H9 (cell line): ENCODE data around the gene INSC. TPM values are rescaled to one million over a fixed set of nuclear protein-coding genes. Genes with fewer than 3 reads are reported as not detected.

Source experiments
- DNase-seq: peaks from one replicate; pipeline ENCODE4 v3.0.0-alpha.2; 2017
- H2AFZ ChIP-seq: one replicate; pipeline ENCODE4 v1.6.1; 2013; ENCODE audit warnings: mild to moderate bottlenecking, low read length, control low read depth, moderate library complexity
- H2AK5ac ChIP-seq: 2 replicates; pipeline ENCODE4 v1.6.1; 2013; ENCODE audit warnings: low read length, control low read depth, mixed read lengths; ENCODE audit not compliant: insufficient read length
- H2BK120ac ChIP-seq: one replicate; pipeline ENCODE4 v1.6.1; 2013; ENCODE audit warnings: low read depth, mild to moderate bottlenecking, low read length, control low read depth, inconsistent platforms; ENCODE audit not compliant: poor library complexity, severe bottlenecking
- H2BK12ac ChIP-seq: 2 replicates; pipeline ENCODE4 v1.6.1; 2013; ENCODE audit warnings: low read length, control low read depth, mixed read lengths, low read depth; ENCODE audit not compliant: insufficient read length
- H2BK15ac ChIP-seq: 2 replicates; pipeline ENCODE4 v1.6.1; 2013; ENCODE audit warnings: low read depth, low read length, control low read depth
- H2BK20ac ChIP-seq: one replicate; pipeline ENCODE4 v1.6.1; 2013; ENCODE audit warnings: low read depth, mild to moderate bottlenecking, low read length, control low read depth, inconsistent platforms; ENCODE audit not compliant: poor library complexity, severe bottlenecking
- H2BK5ac ChIP-seq: 2 replicates; pipeline ENCODE4 v1.6.1; 2013; ENCODE audit warnings: low read length, control low read depth, mixed read lengths; ENCODE audit not compliant: insufficient read length
- H3K14ac ChIP-seq: 2 replicates; pipeline ENCODE4 v1.6.1; 2013; ENCODE audit warnings: low read length, control low read depth; ENCODE audit not compliant: insufficient read depth
- H3K18ac ChIP-seq: 2 replicates; pipeline ENCODE4 v1.6.1; 2013; ENCODE audit warnings: low read depth, mild to moderate bottlenecking, mixed read lengths, low read length, control low read depth; ENCODE audit not compliant: insufficient read length
- H3K23ac ChIP-seq: 2 replicates; pipeline ENCODE4 v1.6.1; 2013; ENCODE audit warnings: low read length, control low read depth, mixed read lengths, low read depth; ENCODE audit not compliant: insufficient read length
- H3K23me2 ChIP-seq: 2 replicates; pipeline ENCODE4 v1.6.1; 2013; ENCODE audit warnings: low read depth, mild to moderate bottlenecking, mixed read lengths, low read length, control low read depth; ENCODE audit not compliant: insufficient read length, poor library complexity, severe bottlenecking
- H3K27ac ChIP-seq: 2 replicates; pipeline ENCODE4 v1.5.1; 2013; ENCODE audit warnings: low read length, control low read depth, mixed read lengths, low read depth; ENCODE audit not compliant: insufficient read length
- H3K27me3 ChIP-seq: 2 replicates; pipeline ENCODE4 v1.6.1; 2013; ENCODE audit warnings: low read length, control low read depth, inconsistent platforms; ENCODE audit not compliant: insufficient read depth
- H3K4ac ChIP-seq: 2 replicates; pipeline ENCODE4 v1.6.1; 2013; ENCODE audit warnings: low read depth, mild to moderate bottlenecking, control low read depth, inconsistent platforms, low read length, moderate library complexity
- H3K4me1 ChIP-seq: 2 replicates; pipeline ENCODE4 v1.6.1; 2013; ENCODE audit warnings: low read length, control low read depth, inconsistent platforms; ENCODE audit not compliant: insufficient read depth
- H3K4me2 ChIP-seq: 2 replicates; pipeline ENCODE4 v1.6.1; 2013; ENCODE audit warnings: low read length, control low read depth, mixed read lengths; ENCODE audit not compliant: insufficient read length, insufficient read depth
- H3K56ac ChIP-seq: 2 replicates; pipeline ENCODE4 v1.6.1; 2013; ENCODE audit warnings: low read depth, mild to moderate bottlenecking, mixed read lengths, low read length, control low read depth; ENCODE audit not compliant: insufficient read length
- H3K79me1 ChIP-seq: 2 replicates; pipeline ENCODE4 v1.6.1; 2013; ENCODE audit warnings: low read depth, mild to moderate bottlenecking, moderate library complexity, low read length, control low read depth, inconsistent platforms; ENCODE audit not compliant: insufficient read depth, poor library complexity, severe bottlenecking
- H3K79me2 ChIP-seq: 2 replicates; pipeline ENCODE4 v1.6.1; 2013; ENCODE audit warnings: low read length, control low read depth, inconsistent platforms; ENCODE audit not compliant: insufficient read depth
- H3K9ac ChIP-seq: 2 replicates; pipeline ENCODE4 v1.6.1; 2013; ENCODE audit warnings: low read length, control low read depth, mixed read lengths; ENCODE audit not compliant: insufficient read length; ENCODE audit errors: extremely low read depth
- H3K9me3 ChIP-seq: one replicate; pipeline ENCODE4 v1.6.1; 2013; ENCODE audit warnings: low read depth, low read length, inconsistent platforms; ENCODE audit not compliant: control insufficient read depth
- H3T11ph ChIP-seq: one replicate; pipeline ENCODE4 v1.6.1; 2013; ENCODE audit warnings: mild to moderate bottlenecking, low read length, control low read depth, inconsistent platforms
- H4K20me1 ChIP-seq: one replicate; pipeline ENCODE4 v1.6.1; 2013; ENCODE audit not compliant: control insufficient read depth, insufficient read length, insufficient read depth
- H4K5ac ChIP-seq: 2 replicates; pipeline ENCODE4 v1.6.1; 2013; ENCODE audit warnings: low read depth, mild to moderate bottlenecking, mixed read lengths, low read length, control low read depth; ENCODE audit not compliant: insufficient read length
- H4K8ac ChIP-seq: replicated peaks from 2 replicates; pipeline ENCODE4 v1.6.1; 2013; ENCODE audit warnings: low read length, control low read depth, mixed read lengths, low read depth; ENCODE audit not compliant: insufficient read length
- H4K91ac ChIP-seq: 2 replicates; pipeline ENCODE4 v1.6.1; 2013; ENCODE audit warnings: low read depth, mild to moderate bottlenecking, moderate library complexity, mixed read lengths, low read length, control low read depth; ENCODE audit not compliant: insufficient read length
- H3K27ac Mint-ChIP-seq, 3 experiments: 2 replicates in 2 of 3; 3 replicates in 1 of 3; pipeline ENCODE4 v1.8.0; 2020 to 2021; ENCODE audit warnings: mixed read lengths in 3 of 3, mild to moderate bottlenecking in 1 of 3, moderate library complexity in 1 of 3
- H3K27me3 Mint-ChIP-seq: 2 replicates; pipeline ENCODE4 v1.8.0; 2021; ENCODE audit warnings: low read depth, mild to moderate bottlenecking, moderate library complexity, mixed read lengths
- H3K36me3 Mint-ChIP-seq, 3 experiments: 2 replicates in 2 of 3; 3 replicates in 1 of 3; pipeline ENCODE4 v1.8.0; 2020 to 2021; ENCODE audit warnings: low read depth in 3 of 3, mixed read lengths in 3 of 3; ENCODE audit not compliant: insufficient read depth in 1 of 3
- H3K4me1 Mint-ChIP-seq, 2 experiments: 2 replicates each; pipeline ENCODE4 v1.8.0; 2020; ENCODE audit warnings: mixed read lengths in 2 of 2
- H3K4me3 Mint-ChIP-seq, 2 experiments: 2 replicates in 1 of 2; 3 replicates in 1 of 2; pipeline ENCODE4 v1.8.0; 2020 to 2021; ENCODE audit warnings: mild to moderate bottlenecking in 2 of 2, mixed read lengths in 2 of 2, moderate library complexity in 1 of 2
- H3K9me3 Mint-ChIP-seq, 2 experiments: 2 replicates in 1 of 2; 3 replicates in 1 of 2; pipeline ENCODE4 v1.8.0; 2020; ENCODE audit warnings: mild to moderate bottlenecking in 2 of 2, mixed read lengths in 2 of 2, moderate library complexity in 1 of 2
- CTCF ChIP-seq: fragments of 200-600 bp; sonication (generic); conservative IDR thresholded peaks from 3 replicates; pipeline ENCODE4 v1.8.0; 2021; ENCODE audit warnings: antibody characterized with exemption, mild to moderate bottlenecking
- WGBS: extraction: QIAGEN DNeasy Blood & Tissue Kit; methylation state at CpG from one replicate; pipeline ENCODE4 v1.1.7; 2013; ENCODE audit warnings: missing lambda C conversion rate, low lambda C conversion rate, mixed read lengths; ENCODE audit not compliant: insufficient read length; ENCODE audit errors: extremely low coverage; 5-methylcytosine and 5-hydroxymethylcytosine counted together
- total RNA-seq: library from RNA; stranded (reverse); gene quantifications from 2 replicates; pipeline ENCODE4 v1.2.1, GENCODE V29; 2021

INSC gene
- total RNA-seq, 1 experiment from 2014 or later = not detected

- H2AK5ac ChIP-seq = no peak overlapping the region
- H2BK12ac ChIP-seq = no peak overlapping the region
- no peak overlapping the region for H2AFZ ChIP-seq
- Mint-ChIP-seq H3K36me3 (no peaks in the 10 kb centered on the region), H3K9me3 (no peaks in the 10 kb centered on the region; a peak in 1 of 5 replicates), H3K4me1 (peaks cover 3% of the 10 kb centered on the region in 2 experiments), H3K27me3 (peaks cover 37% of the 10 kb centered on the region), H3K4me3 (no peak overlapping the region), H3K27ac (no peak overlapping the region; a peak in 1 of 7 replicates)
- no peak overlapping the region for H4K8ac ChIP-seq
- no peaks in the 10 kb centered on the region for H3K4me1 ChIP-seq
- H4K91ac ChIP-seq = no peak overlapping the region
- no peaks in the 10 kb centered on the region for H3K79me1 ChIP-seq
- no peak overlapping the region for H3K23ac ChIP-seq
- TF ChIP-seq CTCF = no peak
- no peaks in the 10 kb centered on the region for H3K9me3 ChIP-seq
- H3K23me2 ChIP-seq = no peaks in the 10 kb centered on the region
- no peak overlapping the region for H2BK5ac ChIP-seq
- no peak overlapping the region for H3T11ph ChIP-seq
- no peak overlapping the region for H3K4ac ChIP-seq
- no peak overlapping the region for H4K5ac ChIP-seq
- no peak overlapping the region for H3K27ac ChIP-seq
- H3K79me2 ChIP-seq = no peaks in the 10 kb centered on the region
- H2BK20ac ChIP-seq = no peak overlapping the region
- DNase-seq = no peak
- H3K27me3 ChIP-seq = peaks cover 5% of the 10 kb centered on the region; the same call in 1 of the 2 replicates
- no peak overlapping the region for H2BK120ac ChIP-seq
- no peak overlapping the region for H2BK15ac ChIP-seq
- H3K56ac ChIP-seq = no peak overlapping the region
- no peaks in the 10 kb centered on the region for H4K20me1 ChIP-seq
- H3K14ac ChIP-seq = no peak overlapping the region
- no peak overlapping the region for H3K4me2 ChIP-seq
- WGBS = no CpG with 5 or more reads among the region's 1 CpG
- no peak overlapping the region for H3K9ac ChIP-seq
- H3K18ac ChIP-seq = no peak overlapping the region
Measured at GRCh38 chr11:15119826-15120225, 5.1 kb downstream of the INSC start.
